KMS-11 (cell line): ENCODE measurements around the gene UNK.

Experiments
- H2AFZ ChIP-seq: fragments of 200-600 bp; sonication (generic); 2 replicates; pipeline ENCODE4 v1.6.1; 2016; ENCODE audit warnings: antibody characterized with exemption, mixed run types, low read depth
- H3K27ac ChIP-seq: fragments of 200-600 bp; sonication (generic); 2 replicates; pipeline ENCODE4 v1.6.1; 2016; ENCODE audit warnings: mild to moderate bottlenecking, mixed run types
- H3K27me3 ChIP-seq: fragments of 200-600 bp; sonication (generic); 2 replicates; pipeline ENCODE4 v1.6.1; 2017; ENCODE audit warnings: mild to moderate bottlenecking, low read depth, mixed run types, moderate library complexity; ENCODE audit not compliant: insufficient read depth
- H3K36me3 ChIP-seq: fragments of 200-600 bp; sonication (generic); 2 replicates; pipeline ENCODE4 v1.6.1; 2017; ENCODE audit warnings: mild to moderate bottlenecking, mixed run types; ENCODE audit not compliant: insufficient read depth
- H3K4me1 ChIP-seq: fragments of 200-600 bp; sonication (generic); 2 replicates; pipeline ENCODE4 v1.6.1; 2016; ENCODE audit warnings: mild to moderate bottlenecking, low read depth, mixed run types; ENCODE audit not compliant: poor library complexity, severe bottlenecking
- H3K4me2 ChIP-seq: fragments of 200-600 bp; sonication (generic); 2 replicates; pipeline ENCODE4 v1.7.0; 2016; ENCODE audit warnings: mild to moderate bottlenecking, mixed run types
- H3K4me3 ChIP-seq: fragments of 200-600 bp; sonication (generic); IDR thresholded peaks from 2 replicates; pipeline ENCODE4 v1.6.1; 2017; ENCODE audit warnings: low read depth, low read length, mixed read lengths; ENCODE audit not compliant: insufficient read depth
- H3K79me2 ChIP-seq: fragments of 200-600 bp; sonication (generic); 2 replicates; pipeline ENCODE4 v1.6.1; 2016; ENCODE audit warnings: low read depth, mixed run types; ENCODE audit not compliant: insufficient read depth
- H3K9ac ChIP-seq: fragments of 200-600 bp; sonication (generic); 2 replicates; pipeline ENCODE4 v1.6.1; 2016; ENCODE audit warnings: mild to moderate bottlenecking, mixed run types
- H4K20me1 ChIP-seq: fragments of 200-600 bp; sonication (generic); 2 replicates; pipeline ENCODE4 v1.6.1; 2016; ENCODE audit warnings: mild to moderate bottlenecking, mixed run types; ENCODE audit not compliant: insufficient read depth
- TF ChIP-seq, protein P1 (sequence below): fragments of 200-600 bp; sonication (generic); conservative IDR thresholded peaks from 2 replicates; pipeline ENCODE4 v1.6.1; 2017; ENCODE audit warnings: low read depth, mild to moderate bottlenecking, antibody characterized with exemption, low read length, moderate library complexity, mixed read lengths

Gene UNK

DNA sequence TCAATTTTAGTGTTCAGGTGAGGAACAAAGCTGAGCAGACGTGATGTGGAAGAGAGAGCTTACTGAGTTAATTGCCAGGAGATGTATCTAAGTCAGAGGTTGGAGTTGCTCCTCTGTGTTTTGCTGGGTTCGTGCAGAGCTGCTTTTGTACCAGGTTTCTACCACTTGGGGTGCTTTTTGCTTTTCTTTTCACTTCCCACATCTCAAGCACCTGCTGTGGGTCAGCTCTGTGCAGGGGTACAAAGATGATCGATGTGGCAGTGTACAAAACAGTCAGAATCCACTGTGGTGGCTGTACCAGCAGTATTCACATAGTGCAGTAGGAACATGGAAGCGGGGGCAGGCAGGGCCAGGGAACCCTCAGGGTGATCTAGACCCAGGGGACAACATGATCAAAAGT is 14.8 kb downstream of the UNK start:
- H3K4me2 ChIP-seq = no peak overlapping the region
- no peaks in the 10 kb centered on the region for H3K27me3 ChIP-seq
- no peak overlapping the region for H2AFZ ChIP-seq
- no peaks in the 10 kb centered on the region for H4K20me1 ChIP-seq
- peaks cover 12% of the 10 kb centered on the region for H3K4me1 ChIP-seq
- TF ChIP-seq, protein P1, sequence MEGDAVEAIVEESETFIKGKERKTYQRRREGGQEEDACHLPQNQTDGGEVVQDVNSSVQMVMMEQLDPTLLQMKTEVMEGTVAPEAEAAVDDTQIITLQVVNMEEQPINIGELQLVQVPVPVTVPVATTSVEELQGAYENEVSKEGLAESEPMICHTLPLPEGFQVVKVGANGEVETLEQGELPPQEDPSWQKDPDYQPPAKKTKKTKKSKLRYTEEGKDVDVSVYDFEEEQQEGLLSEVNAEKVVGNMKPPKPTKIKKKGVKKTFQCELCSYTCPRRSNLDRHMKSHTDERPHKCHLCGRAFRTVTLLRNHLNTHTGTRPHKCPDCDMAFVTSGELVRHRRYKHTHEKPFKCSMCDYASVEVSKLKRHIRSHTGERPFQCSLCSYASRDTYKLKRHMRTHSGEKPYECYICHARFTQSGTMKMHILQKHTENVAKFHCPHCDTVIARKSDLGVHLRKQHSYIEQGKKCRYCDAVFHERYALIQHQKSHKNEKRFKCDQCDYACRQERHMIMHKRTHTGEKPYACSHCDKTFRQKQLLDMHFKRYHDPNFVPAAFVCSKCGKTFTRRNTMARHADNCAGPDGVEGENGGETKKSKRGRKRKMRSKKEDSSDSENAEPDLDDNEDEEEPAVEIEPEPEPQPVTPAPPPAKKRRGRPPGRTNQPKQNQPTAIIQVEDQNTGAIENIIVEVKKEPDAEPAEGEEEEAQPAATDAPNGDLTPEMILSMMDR = no peak
- no peak overlapping the region for H3K27ac ChIP-seq
- H3K36me3 ChIP-seq = no peaks in the 10 kb centered on the region
- no peak overlapping the region for H3K4me3 ChIP-seq
- H3K9ac ChIP-seq = no peak overlapping the region
- H3K79me2 ChIP-seq = no peaks in the 10 kb centered on the region; the same call in 1 of the 2 replicates

DNA sequence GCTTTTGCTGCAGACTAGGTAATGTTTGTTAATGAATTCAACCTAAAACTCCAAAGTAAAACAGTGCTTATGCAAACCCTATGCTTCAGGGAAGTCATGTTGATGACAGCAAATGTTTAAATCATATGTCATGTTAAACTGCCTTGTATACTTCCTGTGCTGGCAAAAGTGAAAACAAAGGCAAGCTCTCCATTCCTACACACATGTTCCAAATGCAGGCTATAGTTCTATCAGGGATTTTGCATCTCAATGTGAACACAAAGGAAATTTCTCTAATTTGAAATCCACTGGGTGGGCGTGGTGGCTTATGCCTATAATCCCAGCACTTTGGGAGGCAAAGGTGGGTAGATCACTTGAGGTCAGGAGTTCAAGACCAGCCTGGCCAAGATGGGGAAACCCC is 19.3 kb downstream of the UNK start:
- no peak overlapping the region for H3K27ac ChIP-seq
- H3K9ac ChIP-seq = no peak overlapping the region
- TF ChIP-seq, protein P1 = no peak
- no peak overlapping the region for H3K4me3 ChIP-seq
- no peak overlapping the region for H2AFZ ChIP-seq
- H3K4me1 ChIP-seq = peaks cover 13% of the 10 kb centered on the region
- H3K4me2 ChIP-seq = no peak overlapping the region
- no peaks in the 10 kb centered on the region for H4K20me1 ChIP-seq
- no peaks in the 10 kb centered on the region; the same call in 1 of the 2 replicates for H3K79me2 ChIP-seq
- no peaks in the 10 kb centered on the region for H3K36me3 ChIP-seq
- H3K27me3 ChIP-seq = no peaks in the 10 kb centered on the region

DNA sequence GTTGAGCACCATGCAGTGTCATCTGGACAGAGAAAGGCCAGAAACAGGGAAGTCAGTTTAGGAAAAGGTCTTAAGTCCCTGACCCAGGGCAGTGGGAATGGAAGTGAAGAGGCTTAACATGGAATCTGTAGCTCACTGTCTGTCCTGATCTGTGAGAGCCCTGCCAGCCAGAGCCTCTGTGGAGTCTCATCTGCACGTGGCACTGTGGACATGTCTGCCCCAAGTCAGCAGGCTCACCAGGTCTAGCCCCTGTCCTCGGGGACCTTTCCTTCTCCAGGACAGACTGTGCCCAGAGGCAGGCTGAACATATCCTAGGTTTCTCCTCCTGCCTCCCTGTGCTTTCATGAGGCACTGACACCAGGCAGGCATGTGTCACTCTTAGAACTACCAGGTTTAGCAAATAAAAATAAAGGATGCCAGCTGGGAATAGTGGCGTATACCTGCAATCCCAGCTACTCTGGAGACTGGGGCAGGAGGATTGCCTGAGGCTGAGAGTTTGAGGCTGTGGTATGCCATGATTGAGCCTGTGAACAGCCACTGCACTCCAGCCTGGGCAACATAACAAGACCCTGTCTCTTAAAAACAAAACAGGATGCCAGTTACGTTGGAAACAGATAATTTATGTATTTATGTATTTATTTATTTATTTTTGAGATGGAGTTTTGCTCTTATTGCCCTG is 22.4 kb downstream of the UNK start:
- no peak overlapping the region for H3K9ac ChIP-seq
- H3K4me1 ChIP-seq = peaks cover 11% of the 10 kb centered on the region
- TF ChIP-seq, protein P1 = no peak

DNA sequence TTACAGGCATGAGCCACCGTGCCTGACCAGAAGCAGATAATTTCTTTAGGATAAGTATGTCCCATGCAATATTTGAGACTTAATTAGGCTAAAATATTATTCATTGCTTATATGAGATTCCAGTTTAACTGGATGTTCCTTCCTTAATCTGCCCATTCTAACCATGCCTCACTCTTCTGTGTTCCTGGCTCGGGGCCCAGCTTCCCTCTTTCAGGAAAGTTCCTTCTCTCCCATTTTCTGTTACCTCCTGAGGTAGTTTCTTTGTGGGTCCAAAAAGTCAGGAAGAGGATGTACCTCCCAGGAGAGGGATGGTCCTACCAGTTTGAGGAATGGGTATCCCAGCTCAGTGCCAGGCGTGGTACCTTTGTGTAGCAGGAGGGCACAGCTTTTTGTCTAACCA is 23.3 kb downstream of the UNK start:
- Histone ChIP-seq H4K20me1 (no peaks in the 10 kb centered on the region), H3K4me3 (no peak overlapping the region), H3K4me2 (no peak overlapping the region), H2AFZ (no peak overlapping the region), H3K4me1 (peaks cover 10% of the 10 kb centered on the region), H3K9ac (no peak overlapping the region), H3K27ac (no peak overlapping the region), H3K79me2 (no peaks in the 10 kb centered on the region; the same call in 1 of the 2 replicates), H3K36me3 (no peaks in the 10 kb centered on the region), H3K27me3 (no peaks in the 10 kb centered on the region)
- TF ChIP-seq, protein P1 = no peak

More for the DNA sequence above, 22.4 kb downstream of the UNK start:
- Histone ChIP-seq H3K27ac (no peak overlapping the region), H3K4me2 (no peak overlapping the region), H3K36me3 (no peaks in the 10 kb centered on the region), H4K20me1 (no peaks in the 10 kb centered on the region), H3K27me3 (no peaks in the 10 kb centered on the region), H3K4me3 (no peak overlapping the region), H3K79me2 (no peaks in the 10 kb centered on the region; the same call in 1 of the 2 replicates), H2AFZ (no peak overlapping the region)
